Measurements from ENCODE around the gene ACAT2. TPM values are rescaled to one million over a fixed set of nuclear protein-coding genes. Genes with fewer than 3 reads are reported as not detected.
A peak's percentile ranks its signal among the peaks of the same experiment; 100 is the strongest.
"Not testable (repeated sequence)": the region's sequence is repeated elsewhere in the genome, so short reads cannot be mapped to it uniquely, and the experiment has no call there.

The ACAT2 gene
- total RNA-seq, 1 experiment from 2014 or later: 58.4 TPM

- no peak for DNase-seq (ENCODE audit: low read depth)
Observed at GRCh38 chr6:159772196-159772595, 10.4 kb downstream of the ACAT2 start.

GRCh38 chr6:159777240-159777904 lies 15.5 kb downstream of the ACAT2 start:
- no peak for DNase-seq (ENCODE audit: low read depth)

- no peak for DNase-seq (ENCODE audit: low read depth)
Observed at GRCh38 chr6:159778131-159778530, 16.3 kb downstream of the ACAT2 start.

GRCh38 chr6:159778542-159779103 lies 16.8 kb downstream of the ACAT2 start:
- DNase-seq (ENCODE audit: low read depth): no peak

GRCh38 chr6:159788276-159788675 lies 26.4 kb downstream of the ACAT2 start:
- DNase-seq (ENCODE audit: low read depth): no peak

- peak; percentile 41 for DNase-seq (ENCODE audit: low read depth)
Observed at GRCh38 chr6:159788753-159789376, 27.0 kb downstream of the ACAT2 start.

- peak; percentile 100 for DNase-seq (ENCODE audit: low read depth)
Observed at GRCh38 chr6:159789377-159790148, 27.7 kb downstream of the ACAT2 start, which contains the start of gene TCP1. Gene TCP1 (minus strand): TSS chr6:159789602. CDS start chr6:159789468, 134 bp downstream.

- DNase-seq (ENCODE audit: low read depth): peak; percentile 98
Observed at GRCh38 chr6:159790149-159790955, 28.5 kb downstream of the ACAT2 start, which contains the start of gene MRPL18. Gene MRPL18 (plus strand): TSS chr6:159790467. CDS start chr6:159790588, 121 bp downstream.

- DNase-seq (ENCODE audit: low read depth): no peak
Observed at GRCh38 chr6:159790956-159791598, 29.2 kb downstream of the ACAT2 start.

- DNase-seq (ENCODE audit: low read depth): not testable (repeated sequence)
Observed at GRCh38 chr6:159794976-159795375, 33.1 kb downstream of the ACAT2 start.

- no peak for DNase-seq (ENCODE audit: low read depth)
Observed at GRCh38 chr6:159797554-159797953, 35.7 kb downstream of the ACAT2 start.

GRCh38 chr6:159800141-159800865 lies 38.5 kb downstream of the ACAT2 start, which contains the start of gene PNLDC1:
Gene PNLDC1 (plus strand): TSS chr6:159800276. CDS start chr6:159800308, 32 bp downstream.
- DNase-seq (ENCODE audit: low read depth): no peak

GRCh38 chr6:159801935-159802334 lies 40.1 kb downstream of the ACAT2 start:
- DNase-seq (ENCODE audit: low read depth): no peak

- no peak for DNase-seq (ENCODE audit: low read depth)
Observed at GRCh38 chr6:159804504-159804903, 42.7 kb downstream of the ACAT2 start.

GRCh38 chr6:159805440-159806020 lies 43.7 kb downstream of the ACAT2 start:
- DNase-seq (ENCODE audit: low read depth): no peak

GRCh38 chr6:159806021-159806458 lies 44.2 kb downstream of the ACAT2 start:
- DNase-seq (ENCODE audit: low read depth): no peak

GRCh38 chr6:159807150-159807858 lies 45.5 kb downstream of the ACAT2 start:
- DNase-seq (ENCODE audit: low read depth): no peak

GRCh38 chr6:159808647-159809046 lies 46.8 kb downstream of the ACAT2 start:
- no peak for DNase-seq (ENCODE audit: low read depth)

GRCh38 chr6:159809149-159809548 lies 47.3 kb downstream of the ACAT2 start:
- no peak for DNase-seq (ENCODE audit: low read depth)

All from RPMI7951 (cell line).